ENCODE results near the gene EXOC4.

DNA sequence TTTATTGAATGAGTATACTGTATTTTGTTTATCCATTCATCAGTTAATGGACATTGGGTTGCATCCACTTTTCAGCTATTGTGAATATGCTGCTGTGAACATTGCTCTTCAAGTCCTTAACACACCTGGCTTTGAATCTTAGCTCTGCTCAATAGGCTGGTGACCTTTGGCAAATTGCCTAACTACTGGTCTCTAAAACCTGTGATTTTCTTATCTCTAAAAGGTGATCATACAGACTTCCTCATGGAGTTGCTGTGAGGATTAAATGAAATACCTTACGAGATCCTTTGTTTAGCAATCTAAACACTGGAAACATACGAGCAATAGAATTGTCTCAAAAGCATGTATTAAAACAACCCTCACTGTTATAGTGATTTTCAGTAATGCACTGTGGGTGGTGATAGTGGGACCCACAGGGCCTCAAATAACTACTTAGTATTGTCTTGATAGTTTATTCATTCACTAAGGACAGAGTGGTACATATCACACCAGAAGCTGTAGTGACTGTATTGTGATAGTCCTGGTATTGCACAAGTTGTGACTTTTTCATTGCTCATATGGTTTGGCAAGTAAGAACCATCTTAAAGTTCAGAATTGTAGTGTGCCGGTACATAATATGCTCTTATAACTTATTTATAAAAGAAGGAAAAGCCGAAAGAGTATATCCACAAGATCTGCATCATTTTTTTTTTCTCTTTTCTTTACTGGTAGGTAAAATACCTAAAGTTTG, 257.6 kb downstream of the EXOC4 start:
- TF ChIP-seq, protein P1, sequence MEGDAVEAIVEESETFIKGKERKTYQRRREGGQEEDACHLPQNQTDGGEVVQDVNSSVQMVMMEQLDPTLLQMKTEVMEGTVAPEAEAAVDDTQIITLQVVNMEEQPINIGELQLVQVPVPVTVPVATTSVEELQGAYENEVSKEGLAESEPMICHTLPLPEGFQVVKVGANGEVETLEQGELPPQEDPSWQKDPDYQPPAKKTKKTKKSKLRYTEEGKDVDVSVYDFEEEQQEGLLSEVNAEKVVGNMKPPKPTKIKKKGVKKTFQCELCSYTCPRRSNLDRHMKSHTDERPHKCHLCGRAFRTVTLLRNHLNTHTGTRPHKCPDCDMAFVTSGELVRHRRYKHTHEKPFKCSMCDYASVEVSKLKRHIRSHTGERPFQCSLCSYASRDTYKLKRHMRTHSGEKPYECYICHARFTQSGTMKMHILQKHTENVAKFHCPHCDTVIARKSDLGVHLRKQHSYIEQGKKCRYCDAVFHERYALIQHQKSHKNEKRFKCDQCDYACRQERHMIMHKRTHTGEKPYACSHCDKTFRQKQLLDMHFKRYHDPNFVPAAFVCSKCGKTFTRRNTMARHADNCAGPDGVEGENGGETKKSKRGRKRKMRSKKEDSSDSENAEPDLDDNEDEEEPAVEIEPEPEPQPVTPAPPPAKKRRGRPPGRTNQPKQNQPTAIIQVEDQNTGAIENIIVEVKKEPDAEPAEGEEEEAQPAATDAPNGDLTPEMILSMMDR (IDR thresholded peaks at IDR 0.05): no peak
- TF ChIP-seq POLR2A (IDR thresholded peaks at IDR 0.05): no peak
